ENCODE results near the gene DAPK2.

DNA sequence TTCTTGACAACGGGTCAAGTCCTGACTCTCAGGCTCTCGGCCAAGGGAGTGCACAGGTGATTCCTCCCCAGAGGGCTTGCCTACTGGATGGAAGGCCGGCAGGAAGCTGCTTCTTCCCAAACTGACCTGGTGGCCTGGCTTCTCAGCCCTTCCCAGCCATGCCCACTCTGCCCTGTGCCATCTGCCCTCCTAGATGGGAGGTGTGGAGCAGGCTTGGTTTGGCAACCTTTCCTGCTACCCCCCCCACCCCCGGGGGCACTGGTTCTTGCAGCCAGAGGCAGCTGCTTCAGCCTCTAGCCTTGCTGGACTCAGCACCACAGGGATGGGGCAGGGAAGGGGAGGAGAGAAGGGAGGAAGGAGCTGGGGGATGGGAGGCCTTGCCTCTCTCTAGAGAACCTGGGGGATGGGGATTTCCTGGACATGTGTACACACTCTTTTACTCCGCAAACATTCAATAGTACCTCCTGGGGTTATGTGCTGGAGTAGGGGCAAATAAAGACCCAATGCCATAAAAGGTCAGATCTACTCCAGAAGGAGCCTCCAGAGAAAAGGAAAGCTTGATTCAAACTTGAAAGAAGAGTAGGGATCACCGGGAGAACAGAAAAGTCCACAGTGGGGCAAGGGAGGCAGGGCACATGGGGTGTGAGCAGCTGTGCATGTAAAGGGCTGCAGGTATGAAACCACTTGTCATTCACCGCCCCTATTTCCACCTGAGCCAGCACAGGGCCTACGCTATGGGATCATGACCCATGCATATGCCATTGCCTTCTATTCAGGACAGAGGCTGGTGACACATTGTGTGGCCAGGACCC is 4.2 kb upstream of the DAPK2 start:
- no peak for TF ChIP-seq POLR2AphosphoS5 (IDR thresholded peaks at IDR 0.05)
- TF ChIP-seq POLR2A (IDR thresholded peaks at IDR 0.05), result no peak
- TF ChIP-seq, protein P1, sequence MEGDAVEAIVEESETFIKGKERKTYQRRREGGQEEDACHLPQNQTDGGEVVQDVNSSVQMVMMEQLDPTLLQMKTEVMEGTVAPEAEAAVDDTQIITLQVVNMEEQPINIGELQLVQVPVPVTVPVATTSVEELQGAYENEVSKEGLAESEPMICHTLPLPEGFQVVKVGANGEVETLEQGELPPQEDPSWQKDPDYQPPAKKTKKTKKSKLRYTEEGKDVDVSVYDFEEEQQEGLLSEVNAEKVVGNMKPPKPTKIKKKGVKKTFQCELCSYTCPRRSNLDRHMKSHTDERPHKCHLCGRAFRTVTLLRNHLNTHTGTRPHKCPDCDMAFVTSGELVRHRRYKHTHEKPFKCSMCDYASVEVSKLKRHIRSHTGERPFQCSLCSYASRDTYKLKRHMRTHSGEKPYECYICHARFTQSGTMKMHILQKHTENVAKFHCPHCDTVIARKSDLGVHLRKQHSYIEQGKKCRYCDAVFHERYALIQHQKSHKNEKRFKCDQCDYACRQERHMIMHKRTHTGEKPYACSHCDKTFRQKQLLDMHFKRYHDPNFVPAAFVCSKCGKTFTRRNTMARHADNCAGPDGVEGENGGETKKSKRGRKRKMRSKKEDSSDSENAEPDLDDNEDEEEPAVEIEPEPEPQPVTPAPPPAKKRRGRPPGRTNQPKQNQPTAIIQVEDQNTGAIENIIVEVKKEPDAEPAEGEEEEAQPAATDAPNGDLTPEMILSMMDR (IDR thresholded peaks at IDR 0.05), result no peak
